ENCODE results near the gene HEG1. TPM values are rescaled to one million over a fixed set of nuclear protein-coding genes. Genes with fewer than 3 reads are reported as not detected.

HEG1 gene
- total and polyA plus RNA-seq, 2 of the 13 experiments (the other 11 are each of a cell fraction or from before 2014, with no cell fraction given) = 10.7 to 18.2 TPM

DNA sequence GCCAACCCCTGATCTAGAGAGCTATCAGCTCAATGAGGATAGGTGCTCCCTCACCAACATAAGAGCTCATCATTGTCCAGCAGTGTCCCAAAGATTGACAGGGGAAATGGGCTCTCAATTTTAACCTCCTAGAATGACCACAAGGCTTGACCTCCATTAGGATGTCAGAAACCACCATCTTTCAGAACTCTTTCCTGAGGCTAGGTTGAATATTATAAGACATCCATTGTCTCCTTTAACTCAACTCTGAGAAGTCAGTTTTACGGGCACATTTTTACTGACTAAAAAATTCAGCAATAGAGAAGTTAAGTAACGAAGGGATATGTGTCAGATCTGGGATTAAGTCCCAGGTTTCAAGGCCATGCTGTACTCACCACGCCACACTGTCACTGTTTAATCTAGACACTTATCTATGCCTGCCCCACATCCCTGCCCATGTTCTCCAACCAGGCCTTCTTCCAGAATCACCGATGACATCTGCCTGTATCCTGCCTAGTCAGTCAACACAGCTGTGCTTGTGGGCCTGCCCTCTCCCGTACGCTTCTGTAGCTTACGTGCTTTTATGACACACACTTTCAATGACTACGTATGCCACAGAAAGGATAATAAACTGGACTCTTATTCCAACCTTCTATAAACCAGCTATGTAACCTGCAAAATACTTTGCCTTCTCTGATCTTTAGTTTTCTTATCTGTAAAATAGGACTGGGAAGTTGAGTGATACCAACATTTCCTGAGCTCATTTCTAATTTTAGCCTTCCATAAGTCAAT lies 104.1 kb downstream of the HEG1 start:
- no TSS peak for BruUV-seq (replicated peaks)
- Histone ChIP-seq H3K9ac (ENCODE audit: insufficient read depth, low read depth, low read length) (no peak overlapping the region), H3K4me1 (ENCODE audit: insufficient read depth, low read length) (peaks cover 15% of the 10 kb centered on the region), H3K79me2 (ENCODE audit: insufficient read depth, low read length) (no peaks in the 10 kb centered on the region), H3K36me3 (replicated peaks in 1 of 2; ENCODE audit: control insufficient read depth in 1 of 2, insufficient read depth in 2 of 2, low read length in 2 of 2) (no peaks in the 10 kb centered on the region), H3K4me3 (replicated peaks in 1 of 3; ENCODE audit: insufficient read depth in 1 of 3, low read depth in 2 of 3, low read length in 3 of 3) (no peak overlapping the region), H3K4me2 (ENCODE audit: low read depth, low read length) (peak overlapping the region; percentile 46), H3K27me3 (ENCODE audit: control insufficient read depth in 1 of 2, insufficient read depth in 2 of 2, low read length in 2 of 2) (no peaks in the 10 kb centered on the region), H2AFZ (ENCODE audit: low read length) (no peak overlapping the region), H3K27ac (ENCODE audit: extremely low read length, insufficient read depth, low read length) (no peak overlapping the region), H3K9me3 (ENCODE audit: low read length) (no peaks in the 10 kb centered on the region), H4K20me1 (ENCODE audit: insufficient read depth, low read length) (no peaks in the 10 kb centered on the region)
- intact Hi-C loops (cut with micrococcal nuclease; ENCODE audit: unreplicated experiment) (no loop called here), in situ Hi-C loops (cut with HindIII; ENCODE audit: extremely low pct_ligation_motif_present, low pct_unique_long_range_greater_than_20kb) (no loop called here)
- ATAC-seq (peak; percentile 50), FAIRE-seq (no peak), DNase-seq (ENCODE audit: low spot score) (no peak)
- 31% methylated on average over 8 of the region's 8 CpGs for WGBS (ENCODE audit: low lambda C conversion rate)
- ChIA-PET POLR2A (no interaction called here), CTCF (ENCODE audit: low intra/inter-chr PET ratio, low total read pairs) (no interaction called here)
- no peak for TF ChIP-seq TFDP2 (CRISPR knock-in tag; IDR thresholded peaks at IDR 0.05)
- TF ChIP-seq FOXA1 (IDR thresholded peaks at IDR 0.05) = no peak
- no peak for TF ChIP-seq FOXA1 (CRISPR knock-in tag; IDR thresholded peaks at IDR 0.05)
- TF ChIP-seq NFYB (CRISPR knock-in tag; IDR thresholded peaks at IDR 0.05) = no peak
- TF ChIP-seq, protein P1, sequence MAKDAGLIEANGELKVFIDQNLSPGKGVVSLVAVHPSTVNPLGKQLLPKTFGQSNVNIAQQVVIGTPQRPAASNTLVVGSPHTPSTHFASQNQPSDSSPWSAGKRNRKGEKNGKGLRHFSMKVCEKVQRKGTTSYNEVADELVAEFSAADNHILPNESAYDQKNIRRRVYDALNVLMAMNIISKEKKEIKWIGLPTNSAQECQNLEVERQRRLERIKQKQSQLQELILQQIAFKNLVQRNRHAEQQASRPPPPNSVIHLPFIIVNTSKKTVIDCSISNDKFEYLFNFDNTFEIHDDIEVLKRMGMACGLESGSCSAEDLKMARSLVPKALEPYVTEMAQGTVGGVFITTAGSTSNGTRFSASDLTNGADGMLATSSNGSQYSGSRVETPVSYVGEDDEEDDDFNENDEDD (CRISPR knock-in tag; IDR thresholded peaks at IDR 0.05; ENCODE audit: borderline replicate concordance) = no peak
- no peak for TF ChIP-seq RBM22 (optimal IDR thresholded peaks at IDR 0.05; ENCODE audit: low read length)
- TF ChIP-seq WIZ (CRISPR knock-in tag; IDR thresholded peaks at IDR 0.05) = no peak
- no peak for TF ChIP-seq FOXO1 (CRISPR knock-in tag; IDR thresholded peaks at IDR 0.05)
- TF ChIP-seq, protein P2, sequence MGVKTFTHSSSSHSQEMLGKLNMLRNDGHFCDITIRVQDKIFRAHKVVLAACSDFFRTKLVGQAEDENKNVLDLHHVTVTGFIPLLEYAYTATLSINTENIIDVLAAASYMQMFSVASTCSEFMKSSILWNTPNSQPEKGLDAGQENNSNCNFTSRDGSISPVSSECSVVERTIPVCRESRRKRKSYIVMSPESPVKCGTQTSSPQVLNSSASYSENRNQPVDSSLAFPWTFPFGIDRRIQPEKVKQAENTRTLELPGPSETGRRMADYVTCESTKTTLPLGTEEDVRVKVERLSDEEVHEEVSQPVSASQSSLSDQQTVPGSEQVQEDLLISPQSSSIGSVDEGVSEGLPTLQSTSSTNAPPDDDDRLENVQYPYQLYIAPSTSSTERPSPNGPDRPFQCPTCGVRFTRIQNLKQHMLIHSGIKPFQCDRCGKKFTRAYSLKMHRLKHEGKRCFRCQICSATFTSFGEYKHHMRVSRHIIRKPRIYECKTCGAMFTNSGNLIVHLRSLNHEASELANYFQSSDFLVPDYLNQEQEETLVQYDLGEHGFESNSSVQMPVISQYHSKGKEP (CRISPR knock-in tag; IDR thresholded peaks at IDR 0.05) = no peak
- TF ChIP-seq ELF3 (CRISPR knock-in tag; IDR thresholded peaks at IDR 0.05) = no peak
- no peak for TF ChIP-seq ZNF580 (CRISPR knock-in tag; IDR thresholded peaks at IDR 0.05; ENCODE audit: borderline replicate concordance, low read depth)
- no peak for TF ChIP-seq ARNT2 (CRISPR knock-in tag; IDR thresholded peaks at IDR 0.05; ENCODE audit: low read depth)
- TF ChIP-seq ZFP41 (CRISPR knock-in tag; IDR thresholded peaks at IDR 0.05; ENCODE audit: borderline replicate concordance) = no peak
- TF ChIP-seq, protein P3, sequence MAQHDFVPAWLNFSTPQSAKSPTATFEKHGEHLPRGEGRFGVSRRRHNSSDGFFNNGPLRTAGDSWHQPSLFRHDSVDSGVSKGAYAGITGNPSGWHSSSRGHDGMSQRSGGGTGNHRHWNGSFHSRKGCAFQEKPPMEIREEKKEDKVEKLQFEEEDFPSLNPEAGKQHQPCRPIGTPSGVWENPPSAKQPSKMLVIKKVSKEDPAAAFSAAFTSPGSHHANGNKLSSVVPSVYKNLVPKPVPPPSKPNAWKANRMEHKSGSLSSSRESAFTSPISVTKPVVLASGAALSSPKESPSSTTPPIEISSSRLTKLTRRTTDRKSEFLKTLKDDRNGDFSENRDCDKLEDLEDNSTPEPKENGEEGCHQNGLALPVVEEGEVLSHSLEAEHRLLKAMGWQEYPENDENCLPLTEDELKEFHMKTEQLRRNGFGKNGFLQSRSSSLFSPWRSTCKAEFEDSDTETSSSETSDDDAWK (CRISPR knock-in tag; IDR thresholded peaks at IDR 0.05) = no peak
- TF ChIP-seq, protein P4, sequence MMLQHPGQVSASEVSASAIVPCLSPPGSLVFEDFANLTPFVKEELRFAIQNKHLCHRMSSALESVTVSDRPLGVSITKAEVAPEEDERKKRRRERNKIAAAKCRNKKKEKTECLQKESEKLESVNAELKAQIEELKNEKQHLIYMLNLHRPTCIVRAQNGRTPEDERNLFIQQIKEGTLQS (CRISPR knock-in tag; IDR thresholded peaks at IDR 0.05) = no peak
- TF ChIP-seq ZNF382 (CRISPR knock-in tag; IDR thresholded peaks at IDR 0.05; ENCODE audit: borderline replicate concordance) = no peak
- no peak for TF ChIP-seq NFRKB (IDR thresholded peaks at IDR 0.05)

All from HepG2 (cell line).